B cell (primary cell): Measurements from ENCODE around the gene NGEF.

Experiments
- EZH2 ChIP-seq: IDR thresholded peaks from 2 replicates; pipeline ENCODE4 v1.6.1; 2012; ENCODE audit warnings: borderline replicate concordance, low read depth, mild to moderate bottlenecking, moderate library complexity, low read length; ENCODE audit not compliant: insufficient read depth, poor library complexity, severe bottlenecking
- TF ChIP-seq, protein P1 (sequence below): fragments of 200-600 bp; IDR thresholded peaks from one replicate; pipeline ENCODE4 v1.8.0; 2022; ENCODE audit warnings: antibody characterized with exemption, mild to moderate bottlenecking

DNA sequence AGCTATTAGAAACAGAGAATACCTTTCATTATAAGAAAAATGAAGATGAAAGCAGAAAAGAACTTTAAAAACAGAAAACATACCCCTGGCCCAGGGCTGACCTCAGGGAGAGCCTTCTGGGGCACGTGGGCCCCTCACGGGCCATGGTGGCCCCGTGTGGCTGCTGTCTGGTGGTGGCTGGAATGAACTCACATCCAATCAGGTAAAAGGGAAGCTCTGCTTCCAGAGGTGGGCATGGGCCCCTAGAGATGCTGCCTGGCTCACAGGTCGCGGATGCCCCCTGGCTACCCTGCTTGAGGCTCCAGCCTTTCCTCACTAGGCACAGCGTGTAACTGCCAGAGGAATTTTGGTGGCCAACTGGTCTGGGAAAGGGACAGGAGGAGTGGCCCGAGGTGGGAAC is 126.4 kb downstream of the NGEF start:
- TF ChIP-seq, protein P1, sequence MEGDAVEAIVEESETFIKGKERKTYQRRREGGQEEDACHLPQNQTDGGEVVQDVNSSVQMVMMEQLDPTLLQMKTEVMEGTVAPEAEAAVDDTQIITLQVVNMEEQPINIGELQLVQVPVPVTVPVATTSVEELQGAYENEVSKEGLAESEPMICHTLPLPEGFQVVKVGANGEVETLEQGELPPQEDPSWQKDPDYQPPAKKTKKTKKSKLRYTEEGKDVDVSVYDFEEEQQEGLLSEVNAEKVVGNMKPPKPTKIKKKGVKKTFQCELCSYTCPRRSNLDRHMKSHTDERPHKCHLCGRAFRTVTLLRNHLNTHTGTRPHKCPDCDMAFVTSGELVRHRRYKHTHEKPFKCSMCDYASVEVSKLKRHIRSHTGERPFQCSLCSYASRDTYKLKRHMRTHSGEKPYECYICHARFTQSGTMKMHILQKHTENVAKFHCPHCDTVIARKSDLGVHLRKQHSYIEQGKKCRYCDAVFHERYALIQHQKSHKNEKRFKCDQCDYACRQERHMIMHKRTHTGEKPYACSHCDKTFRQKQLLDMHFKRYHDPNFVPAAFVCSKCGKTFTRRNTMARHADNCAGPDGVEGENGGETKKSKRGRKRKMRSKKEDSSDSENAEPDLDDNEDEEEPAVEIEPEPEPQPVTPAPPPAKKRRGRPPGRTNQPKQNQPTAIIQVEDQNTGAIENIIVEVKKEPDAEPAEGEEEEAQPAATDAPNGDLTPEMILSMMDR, result no peak
- TF ChIP-seq EZH2, result no peak
